HG03159 (cell line): ENCODE data around the gene AHCTF1.
"Not testable (repeated sequence)": the region's sequence is repeated elsewhere in the genome, so short reads cannot be mapped to it uniquely, and the experiment has no call there.

Experiments used
- ATAC-seq: cut with Tn5 transposase; IDR thresholded peaks from one replicate; pipeline ENCODE4 v1.9.1; 2021; ENCODE audit warnings: mild to moderate bottlenecking, moderate library complexity; ENCODE audit not compliant: unreplicated experiment

The AHCTF1 gene

GRCh38 chr1:246843876-246844275, 87.9 kb downstream of the AHCTF1 start:
- ATAC-seq = no peak

- ATAC-seq = not testable (repeated sequence)
These were observed 91.0 kb downstream of the AHCTF1 start for GRCh38 chr1:246840761-246841160.

GRCh38 chr1:246838118-246838456, 93.7 kb downstream of the AHCTF1 start:
- no peak for ATAC-seq

GRCh38 chr1:246837418-246838117, 94.2 kb downstream of the AHCTF1 start:
- ATAC-seq = peak; percentile 64

GRCh38 chr1:246836209-246836966, 95.4 kb downstream of the AHCTF1 start:
- no peak for ATAC-seq

- ATAC-seq = no peak
These were observed 100.2 kb downstream of the AHCTF1 start for GRCh38 chr1:246831543-246831942.

- no peak for ATAC-seq
These were observed 102.9 kb downstream of the AHCTF1 start for GRCh38 chr1:246828818-246829217.

- ATAC-seq = no peak
These were observed 104.4 kb downstream of the AHCTF1 start for GRCh38 chr1:246827396-246827795.

GRCh38 chr1:246825557-246826175, 106.1 kb downstream of the AHCTF1 start:
- ATAC-seq = no peak

GRCh38 chr1:246824541-246824940, 107.2 kb downstream of the AHCTF1 start:
- no peak for ATAC-seq

- ATAC-seq = not testable (repeated sequence)
These were observed 109.6 kb downstream of the AHCTF1 start for GRCh38 chr1:246822154-246822553.

- ATAC-seq = no peak
These were observed 111.1 kb downstream of the AHCTF1 start for GRCh38 chr1:246820666-246821065.

- not testable (repeated sequence) for ATAC-seq
These were observed 114.0 kb downstream of the AHCTF1 start for GRCh38 chr1:246817778-246818177.

GRCh38 chr1:246815693-246816270, 116.0 kb downstream of the AHCTF1 start:
- ATAC-seq = peak; percentile 84

- no peak for ATAC-seq
These were observed 116.9 kb downstream of the AHCTF1 start for GRCh38 chr1:246814890-246815289.

GRCh38 chr1:246813325-246813724, 118.4 kb downstream of the AHCTF1 start:
- ATAC-seq = not testable (repeated sequence)

GRCh38 chr1:246811985-246812384, 119.8 kb downstream of the AHCTF1 start:
- no peak for ATAC-seq

GRCh38 chr1:246809473-246809872, 122.3 kb downstream of the AHCTF1 start:
- no peak for ATAC-seq

- no peak for ATAC-seq
These were observed 126.5 kb downstream of the AHCTF1 start for GRCh38 chr1:246805135-246805716.

- ATAC-seq = no peak
These were observed 127.9 kb downstream of the AHCTF1 start for GRCh38 chr1:246803883-246804282.

- ATAC-seq = no peak
These were observed 128.4 kb downstream of the AHCTF1 start for GRCh38 chr1:246803373-246803772.
